Measurements from ENCODE around the gene KIF18A.

KIF18A gene

DNA sequence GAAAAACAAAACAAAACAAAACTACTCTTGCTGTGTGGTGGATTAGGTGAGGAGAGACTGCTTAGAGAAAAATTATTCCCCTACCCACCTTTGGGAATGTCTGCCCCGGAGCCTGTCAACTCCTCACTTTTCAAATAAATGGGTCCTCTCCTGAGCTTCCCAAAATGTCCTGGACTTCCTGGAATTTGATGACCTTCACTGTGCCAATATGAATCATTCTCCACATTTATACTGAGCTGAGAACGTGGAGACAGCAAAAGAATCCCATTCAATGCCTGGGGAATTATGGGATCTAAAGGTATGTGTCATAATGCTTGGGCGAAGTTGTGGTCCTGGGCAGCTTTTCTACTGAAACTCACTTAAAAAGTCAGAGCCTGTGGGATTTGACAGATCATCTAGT lies 136.8 kb downstream of the KIF18A start:
- DNase-seq (ENCODE audit: extremely low read depth in 1 of 2, low read depth in 1 of 2): no peak
